Naive thymus-derived CD8-positive, alpha-beta T cell (primary cell): ENCODE measurements around the gene ANTXR1. TPM values are rescaled to one million over a fixed set of nuclear protein-coding genes. Genes with fewer than 3 reads are reported as not detected.
"Not testable (repeated sequence)": the region's sequence is repeated elsewhere in the genome, so short reads cannot be mapped to it uniquely, and the experiment has no call there.

Source experiments
- ATAC-seq, 2 donors: fragments of 150-1000 bp; cut with Tn5 transposase in 1 of 2; sonication (Bioruptor Pico), chemical (Tn5 transposase) in 1 of 2; 1 replicate in 1 of 2; 2 replicates in 1 of 2; pipeline ENCODE4 v1.10.0; 2021; ENCODE audit warnings: mild to moderate bottlenecking in 2 of 2, moderate library complexity in 2 of 2
- POLR2A ChIA-PET: fragments of 350-600 bp; sonication (Branson Sonifier 250); formaldehyde crosslinking; loops from one replicate; lab custom pipeline; 2021; ENCODE audit warnings: antibody characterized with exemption; lab: Charles Lee
- DNase-seq, 10 donors: peaks; one replicate each; pipeline versions ENCODE4 v3.0.0 to v3.0.0-alpha.2; 2020 to 2022
- H3K27ac Mint-ChIP-seq, 10 donors: one replicate each; pipeline ENCODE4 v1.8.0; 2020 to 2022; ENCODE audit warnings: mild to moderate bottlenecking in 10 of 10, mixed read lengths in 10 of 10, moderate library complexity in 4 of 10, inconsistent platforms in 1 of 10
- H3K27me3 Mint-ChIP-seq, 5 donors: one replicate each; pipeline ENCODE4 v1.8.0; 2021 to 2022; ENCODE audit warnings: mixed read lengths in 5 of 5
- H3K36me3 Mint-ChIP-seq, 3 donors: one replicate each; pipeline ENCODE4 v1.8.0; 2020 to 2022; ENCODE audit warnings: mixed read lengths in 3 of 3, mild to moderate bottlenecking in 2 of 3, inconsistent platforms in 1 of 3
- H3K4me1 Mint-ChIP-seq, 4 donors: one replicate each; pipeline ENCODE4 v1.8.0; 2021 to 2022; ENCODE audit warnings: mixed read lengths in 4 of 4
- H3K4me3 Mint-ChIP-seq, 10 donors: one replicate each; pipeline ENCODE4 v1.8.0; 2020 to 2022; ENCODE audit warnings: mild to moderate bottlenecking in 10 of 10, mixed read lengths in 10 of 10, moderate library complexity in 6 of 10, inconsistent platforms in 1 of 10
- H3K9me3 Mint-ChIP-seq, 9 donors: one replicate each; pipeline ENCODE4 v1.8.0; 2020 to 2022; ENCODE audit warnings: mixed read lengths in 9 of 9, mild to moderate bottlenecking in 3 of 9, inconsistent platforms in 1 of 9, moderate library complexity in 1 of 9
- polyA plus RNA-seq, 3 donors: library from polyadenylated mRNA; unstranded; fragments of 300-500 nt; fragmentation: Illumina TruSeq; gene quantifications; one replicate each; pipeline ENCODE4 v1.2.3, GENCODE V29; 2021
- total RNA-seq, 8 experiments: library from RNA in 2 of 8; stranded (reverse) in 2 of 8; gene quantifications; one replicate each; pipeline ENCODE4 v1.2.3 and lab custom pipeline; 2021 to 2026

The ANTXR1 gene
- total and polyA plus RNA-seq, 5 experiments from 2014 or later: 0.08 to 0.20 (median 0.14) TPM; not detected in 2

DNA sequence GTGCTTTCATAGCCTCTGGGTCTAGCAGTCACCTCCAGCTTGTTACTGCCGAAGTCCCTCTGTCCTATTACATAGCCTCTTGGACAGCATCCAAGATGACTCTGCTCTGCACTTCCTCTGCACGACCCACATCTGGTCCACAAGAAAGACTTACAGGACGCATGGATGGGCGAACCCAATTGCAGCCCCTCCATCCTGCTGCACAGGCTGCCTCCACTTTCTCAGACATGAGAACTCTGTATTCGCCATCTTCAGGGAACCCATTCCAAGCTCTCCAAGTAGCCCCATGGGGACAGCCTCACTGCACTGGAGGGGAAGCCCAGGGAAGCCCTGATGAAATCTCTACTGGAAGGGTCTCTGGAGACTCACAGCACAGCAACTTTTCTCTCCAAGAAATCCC lies 201.9 kb downstream of the ANTXR1 start:
- H3K27me3 Mint-ChIP-seq: peaks cover 0 to 9% (median 2%) of the 10 kb centered on the region in 5 donors
- H3K36me3 Mint-ChIP-seq: no peaks in the 10 kb centered on the region
- no peaks in the 10 kb centered on the region for H3K4me1 Mint-ChIP-seq
- DNase-seq (no peak), ATAC-seq (no peak)
- H3K9me3 Mint-ChIP-seq: no peaks in the 10 kb centered on the region
- POLR2A ChIA-PET: no interaction called here
- H3K4me3 Mint-ChIP-seq: no peak overlapping the region
- H3K27ac Mint-ChIP-seq: no peak overlapping the region

DNA sequence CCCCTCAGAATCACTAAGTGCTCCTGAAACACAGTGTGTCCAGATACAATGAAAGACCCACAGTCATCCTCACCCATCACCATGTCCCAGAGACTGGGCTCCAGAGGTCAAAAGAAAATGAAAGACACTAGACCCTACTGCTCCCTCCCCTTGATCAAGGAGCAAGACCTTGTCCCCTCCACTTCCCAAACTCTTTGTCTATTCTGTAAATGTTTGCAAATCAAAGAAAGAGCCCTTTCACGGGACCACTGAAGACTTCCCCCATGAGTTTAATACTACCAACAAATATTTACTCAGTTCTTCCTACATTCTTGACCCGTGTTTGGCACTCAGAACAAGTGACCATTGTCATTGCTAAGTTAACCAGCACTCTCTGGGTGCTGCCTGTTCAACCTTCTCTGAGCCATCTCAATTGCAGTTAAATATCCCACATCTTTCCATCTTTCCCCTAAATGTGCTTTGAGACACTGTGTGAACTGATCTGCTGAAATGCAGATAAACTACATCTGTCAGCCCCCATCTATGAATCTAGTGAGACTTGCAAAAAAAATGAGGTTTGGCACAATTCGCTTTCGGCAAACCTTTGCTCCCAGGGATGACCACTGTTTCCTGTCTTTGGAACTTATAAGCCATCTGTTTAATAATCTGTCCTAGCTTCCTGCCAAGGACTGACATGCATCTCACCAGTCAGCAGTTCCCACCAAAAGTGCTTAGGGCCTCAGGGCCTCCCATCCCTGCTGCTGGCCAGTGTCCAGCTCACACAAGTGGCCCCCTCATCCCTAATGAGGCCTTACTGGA lies 203.8 kb downstream of the ANTXR1 start:
- DNase-seq (no peak), ATAC-seq (no peak)
- Mint-ChIP-seq H3K9me3 (no peaks in the 10 kb centered on the region), H3K27me3 (peaks cover 0 to 10% (median 2%) of the 10 kb centered on the region in 5 donors), H3K27ac (no peak overlapping the region), H3K36me3 (no peaks in the 10 kb centered on the region), H3K4me1 (no peaks in the 10 kb centered on the region), H3K4me3 (no peak overlapping the region)
- POLR2A ChIA-PET: no interaction called here

- no peaks in the 10 kb centered on the region for H3K4me1 Mint-ChIP-seq
- no peaks in the 10 kb centered on the region for H3K9me3 Mint-ChIP-seq
- no peak overlapping the region for H3K27ac Mint-ChIP-seq
- POLR2A ChIA-PET: no interaction called here
- DNase-seq (no peak), ATAC-seq (no peak)
- peaks cover 0 to 10% (median 2%) of the 10 kb centered on the region in 5 donors for H3K27me3 Mint-ChIP-seq
- H3K4me3 Mint-ChIP-seq: no peak overlapping the region
- no peaks in the 10 kb centered on the region for H3K36me3 Mint-ChIP-seq
These were observed 204.5 kb downstream of the ANTXR1 start for GRCh38 chr2:69217333-69218080.

DNA sequence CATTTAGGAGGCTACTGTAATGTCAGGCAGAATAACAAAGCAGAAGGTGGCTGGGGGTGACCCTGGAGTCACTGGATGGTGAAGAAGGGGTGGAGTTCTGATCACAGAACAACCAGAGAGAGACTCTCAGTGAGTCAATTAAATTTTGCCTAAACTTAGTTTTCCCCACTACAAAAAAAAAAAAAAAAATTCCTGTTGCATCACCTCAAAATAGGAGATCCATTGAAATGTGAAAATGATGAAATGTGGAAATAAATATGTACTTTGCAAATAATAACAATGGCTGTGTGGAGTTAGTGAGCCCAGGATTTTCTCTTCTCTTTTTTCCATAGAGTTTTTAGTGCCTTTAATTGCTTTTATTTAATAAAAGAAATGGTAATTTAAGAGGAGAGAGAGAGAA lies 208.5 kb downstream of the ANTXR1 start:
- Mint-ChIP-seq H3K27ac (no peak overlapping the region), H3K9me3 (no peaks in the 10 kb centered on the region), H3K4me1 (no peaks in the 10 kb centered on the region), H3K27me3 (peaks cover 0 to 27% (median 6%) of the 10 kb centered on the region in 5 donors), H3K4me3 (no peak overlapping the region), H3K36me3 (no peaks in the 10 kb centered on the region)
- no peak for ATAC-seq
- no peak for DNase-seq
- POLR2A ChIA-PET: no interaction called here

DNA sequence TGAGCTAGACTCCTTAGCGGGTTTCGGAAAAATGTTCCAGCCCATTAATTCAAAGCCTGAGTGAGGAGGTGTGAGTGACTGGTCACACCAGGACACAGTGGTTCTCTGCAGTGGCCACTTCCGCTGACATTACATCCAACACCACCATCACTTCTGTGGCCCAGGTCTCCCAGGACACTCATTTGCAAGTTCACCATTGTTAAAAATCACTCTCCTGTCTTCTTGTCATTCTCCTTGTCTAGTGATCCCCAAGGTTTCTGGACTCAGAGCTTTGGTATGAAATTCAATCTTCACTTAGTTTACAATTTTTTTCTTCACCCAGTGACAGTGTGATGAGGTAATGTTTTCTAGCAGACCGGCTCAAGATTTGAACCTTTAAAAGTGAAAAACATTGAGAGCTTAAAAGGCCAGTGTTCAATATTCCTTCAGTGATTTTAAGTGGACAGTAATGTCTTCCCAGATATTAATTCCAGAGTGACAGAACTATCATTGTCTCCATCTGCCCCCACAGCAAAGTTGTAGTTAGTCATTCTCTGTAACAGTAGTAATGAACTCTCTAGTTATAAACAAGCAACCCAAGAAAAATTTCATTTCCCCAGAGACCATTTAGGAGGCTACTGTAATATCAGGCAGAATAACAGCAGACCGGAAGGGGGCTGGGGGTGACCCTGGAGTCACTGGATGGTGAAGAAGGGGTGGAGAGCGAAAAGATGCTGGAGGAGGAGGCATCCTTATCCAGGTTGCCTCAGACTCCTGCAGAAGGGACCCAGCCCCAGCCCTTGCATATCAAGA lies 209.2 kb downstream of the ANTXR1 start:
- Mint-ChIP-seq H3K9me3 (no peaks in the 10 kb centered on the region), H3K27me3 (peaks cover 0 to 21% (median 6%) of the 10 kb centered on the region in 5 donors), H3K4me1 (no peaks in the 10 kb centered on the region), H3K36me3 (no peaks in the 10 kb centered on the region), H3K27ac (no peak overlapping the region), H3K4me3 (no peak overlapping the region)
- POLR2A ChIA-PET: no interaction called here
- ATAC-seq (no peak), DNase-seq (no peak)

GRCh38 chr2:69222953-69223658 lies 210.1 kb downstream of the ANTXR1 start:
- DNase-seq: no peak
- Mint-ChIP-seq H3K27ac (no peak overlapping the region), H3K9me3 (no peaks in the 10 kb centered on the region), H3K4me3 (no peak overlapping the region), H3K27me3 (peaks cover 0 to 20% (median 6%) of the 10 kb centered on the region in 5 donors), H3K4me1 (no peaks in the 10 kb centered on the region), H3K36me3 (no peaks in the 10 kb centered on the region)
- POLR2A ChIA-PET: no interaction called here
- no peak for ATAC-seq

DNA sequence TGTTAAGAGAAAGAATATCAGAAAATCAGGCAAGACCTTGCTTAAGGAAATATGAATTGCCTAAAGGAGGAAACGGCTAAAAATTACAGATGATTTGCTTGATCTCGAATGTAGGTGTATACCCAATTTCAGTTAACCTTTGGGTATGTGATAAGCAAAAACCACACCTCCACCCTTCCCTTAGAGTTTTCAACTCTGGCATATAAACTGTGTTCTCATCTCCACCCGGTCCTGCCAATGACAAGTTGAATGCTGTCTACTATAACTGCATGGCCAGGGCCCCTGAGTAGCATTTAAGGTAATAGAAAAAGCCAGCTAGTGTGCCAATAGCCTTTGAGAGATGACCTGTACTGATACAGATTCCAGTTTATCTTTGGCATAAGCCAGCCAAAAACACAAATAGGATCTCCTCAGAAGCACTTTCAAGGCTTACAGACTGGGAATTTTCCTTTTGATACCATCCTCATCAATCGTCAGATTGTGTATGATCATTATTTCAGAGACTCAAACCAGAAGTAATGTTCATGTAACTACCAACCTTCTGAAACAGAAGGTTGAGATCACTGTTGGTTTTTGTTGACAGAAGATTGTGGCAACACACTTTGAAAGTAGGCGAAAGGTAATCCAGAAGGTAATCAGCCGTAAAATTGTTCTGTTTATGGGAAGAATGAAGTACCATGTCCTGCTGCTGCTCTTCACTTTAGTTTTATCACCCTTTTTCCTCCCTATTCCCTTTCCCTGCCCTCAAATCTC lies 211.0 kb downstream of the ANTXR1 start:
- ATAC-seq: no peak
- no peak for DNase-seq
- POLR2A ChIA-PET: no interaction called here
- no peak overlapping the region for H3K27ac Mint-ChIP-seq
- H3K4me3 Mint-ChIP-seq: no peak overlapping the region
- H3K36me3 Mint-ChIP-seq: no peaks in the 10 kb centered on the region
- peaks cover 0 to 20% (median 7%) of the 10 kb centered on the region in 5 donors for H3K27me3 Mint-ChIP-seq
- no peaks in the 10 kb centered on the region for H3K4me1 Mint-ChIP-seq
- no peaks in the 10 kb centered on the region for H3K9me3 Mint-ChIP-seq

DNA sequence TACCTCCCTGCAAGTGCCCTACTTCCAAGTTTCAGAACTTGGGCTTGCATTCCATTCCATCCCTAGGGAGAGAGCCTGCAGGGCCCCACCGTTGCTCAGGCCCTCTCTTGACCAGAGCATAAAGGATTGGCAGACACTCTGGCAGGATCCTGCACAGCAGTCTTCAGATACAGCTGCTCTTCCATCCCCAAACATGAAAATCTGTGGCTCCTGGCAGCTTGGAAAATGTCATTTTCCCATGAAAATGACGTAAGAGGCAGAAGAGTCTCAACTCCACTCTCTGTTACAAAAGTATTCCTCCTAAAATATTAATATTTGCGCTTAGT lies 211.5 kb downstream of the ANTXR1 start:
- Mint-ChIP-seq H3K27me3 (peaks cover 0 to 20% (median 7%) of the 10 kb centered on the region in 5 donors), H3K36me3 (no peaks in the 10 kb centered on the region), H3K4me3 (no peak overlapping the region), H3K9me3 (no peaks in the 10 kb centered on the region), H3K27ac (no peak overlapping the region), H3K4me1 (no peaks in the 10 kb centered on the region)
- ATAC-seq: no peak
- DNase-seq: no peak
- POLR2A ChIA-PET: no interaction called here

GRCh38 chr2:69225933-69226332 lies 213.0 kb downstream of the ANTXR1 start:
- no peaks in the 10 kb centered on the region for H3K36me3 Mint-ChIP-seq
- no peaks in the 10 kb centered on the region for H3K4me1 Mint-ChIP-seq
- DNase-seq (no peak), ATAC-seq (no peak)
- POLR2A ChIA-PET: no interaction called here
- H3K9me3 Mint-ChIP-seq: no peaks in the 10 kb centered on the region
- H3K27me3 Mint-ChIP-seq: peaks cover 0 to 23% (median 5%) of the 10 kb centered on the region in 5 donors
- no peak overlapping the region for H3K27ac Mint-ChIP-seq
- H3K4me3 Mint-ChIP-seq: no peak overlapping the region

GRCh38 chr2:69226903-69227302 lies 213.9 kb downstream of the ANTXR1 start:
- Mint-ChIP-seq H3K27ac (no peak overlapping the region), H3K27me3 (peaks cover 0 to 29% (median 10%) of the 10 kb centered on the region in 5 donors), H3K4me3 (no peak overlapping the region), H3K9me3 (peaks cover 0 to 2% (median 0%) of the 10 kb centered on the region in 9 donors), H3K36me3 (no peaks in the 10 kb centered on the region), H3K4me1 (no peaks in the 10 kb centered on the region)
- POLR2A ChIA-PET: no interaction called here
- DNase-seq: no peak
- no peak for ATAC-seq

DNA sequence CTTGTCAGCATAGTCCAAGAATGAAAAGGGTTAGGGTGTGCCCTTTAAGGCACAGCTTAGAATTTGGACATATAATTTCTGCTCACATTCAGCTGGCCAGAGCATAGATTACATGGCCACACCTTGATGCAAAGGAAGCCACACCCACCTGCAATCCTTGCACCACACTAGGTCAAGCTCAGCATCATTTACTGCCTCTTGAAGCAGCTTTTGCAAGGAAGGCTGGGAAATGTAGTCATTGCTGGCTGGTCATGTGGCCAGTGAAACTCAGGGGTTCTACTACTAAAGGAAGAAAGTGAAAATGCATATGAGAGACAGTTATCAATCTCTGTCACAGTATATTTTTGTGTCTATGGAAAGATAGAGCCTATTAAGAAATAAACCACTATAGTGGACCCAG lies 214.7 kb downstream of the ANTXR1 start:
- ATAC-seq: no peak
- Mint-ChIP-seq H3K27ac (no peak overlapping the region), H3K4me1 (no peaks in the 10 kb centered on the region), H3K36me3 (no peaks in the 10 kb centered on the region), H3K4me3 (no peak overlapping the region), H3K9me3 (peaks cover 0 to 2% (median 0%) of the 10 kb centered on the region in 9 donors), H3K27me3 (peaks cover 0 to 29% (median 12%) of the 10 kb centered on the region in 5 donors)
- POLR2A ChIA-PET: no interaction called here
- DNase-seq: no peak

DNA sequence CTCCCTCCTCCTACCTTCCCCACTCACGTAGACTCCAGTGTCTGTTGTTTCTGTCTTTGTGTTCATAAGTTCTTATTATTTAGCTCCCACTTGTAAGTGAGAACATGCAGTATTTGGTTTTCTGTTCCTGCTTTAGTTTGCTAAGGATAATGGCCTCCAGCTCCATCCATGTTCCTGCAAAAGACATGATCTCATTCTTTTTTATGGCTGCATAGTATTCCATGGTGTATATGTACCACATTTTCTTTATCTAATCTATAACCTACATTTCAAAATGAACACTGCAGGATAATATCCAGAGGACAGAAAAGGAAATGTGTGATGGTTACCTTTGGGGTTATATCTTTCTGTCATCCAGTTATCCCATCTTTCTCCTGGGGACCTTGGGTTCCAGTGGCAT lies 218.0 kb downstream of the ANTXR1 start:
- H3K27ac Mint-ChIP-seq, POLR2A ChIA-PET, H3K9me3 Mint-ChIP-seq, H3K4me1 Mint-ChIP-seq, DNase-seq, H3K36me3 Mint-ChIP-seq, H3K4me3 Mint-ChIP-seq, ATAC-seq: not testable (repeated sequence)
- peaks cover 0 to 17% (median 12%) of the 10 kb centered on the region in 5 donors for H3K27me3 Mint-ChIP-seq
